Activated naive CD8-positive, alpha-beta T cell treated with anti-CD3 and anti-CD28 coated beads, Interleukin-2, amount 50 U/mL, for 24 hours (primary cell): ENCODE results near the gene PRUNE2.
A peak's percentile ranks its signal among the peaks of the same experiment; 100 is the strongest.

ENCODE experiments used
- ATAC-seq: fragments of 150-1000 bp; cut with Tn5 transposase; one replicate; pipeline ENCODE4 v1.10.0; 2021
- DNase-seq: peaks from one replicate; pipeline ENCODE4 v3.0.0; 2021
- H3K27ac Mint-ChIP-seq: one replicate; pipeline ENCODE4 v1.8.0; 2021; ENCODE audit warnings: mild to moderate bottlenecking, mixed read lengths
- H3K27me3 Mint-ChIP-seq: one replicate; pipeline ENCODE4 v1.8.0; 2021; ENCODE audit warnings: mixed read lengths
- H3K36me3 Mint-ChIP-seq: one replicate; pipeline ENCODE4 v1.8.0; 2021; ENCODE audit warnings: low read depth, mixed read lengths
- H3K4me1 Mint-ChIP-seq: one replicate; pipeline ENCODE4 v1.8.0; 2021; ENCODE audit warnings: mixed read lengths
- H3K4me3 Mint-ChIP-seq: one replicate; pipeline ENCODE4 v1.8.0; 2021; ENCODE audit warnings: mild to moderate bottlenecking, moderate library complexity, mixed read lengths
- H3K9me3 Mint-ChIP-seq: one replicate; pipeline ENCODE4 v1.8.0; 2021; ENCODE audit warnings: mixed read lengths

The PRUNE2 gene

DNA sequence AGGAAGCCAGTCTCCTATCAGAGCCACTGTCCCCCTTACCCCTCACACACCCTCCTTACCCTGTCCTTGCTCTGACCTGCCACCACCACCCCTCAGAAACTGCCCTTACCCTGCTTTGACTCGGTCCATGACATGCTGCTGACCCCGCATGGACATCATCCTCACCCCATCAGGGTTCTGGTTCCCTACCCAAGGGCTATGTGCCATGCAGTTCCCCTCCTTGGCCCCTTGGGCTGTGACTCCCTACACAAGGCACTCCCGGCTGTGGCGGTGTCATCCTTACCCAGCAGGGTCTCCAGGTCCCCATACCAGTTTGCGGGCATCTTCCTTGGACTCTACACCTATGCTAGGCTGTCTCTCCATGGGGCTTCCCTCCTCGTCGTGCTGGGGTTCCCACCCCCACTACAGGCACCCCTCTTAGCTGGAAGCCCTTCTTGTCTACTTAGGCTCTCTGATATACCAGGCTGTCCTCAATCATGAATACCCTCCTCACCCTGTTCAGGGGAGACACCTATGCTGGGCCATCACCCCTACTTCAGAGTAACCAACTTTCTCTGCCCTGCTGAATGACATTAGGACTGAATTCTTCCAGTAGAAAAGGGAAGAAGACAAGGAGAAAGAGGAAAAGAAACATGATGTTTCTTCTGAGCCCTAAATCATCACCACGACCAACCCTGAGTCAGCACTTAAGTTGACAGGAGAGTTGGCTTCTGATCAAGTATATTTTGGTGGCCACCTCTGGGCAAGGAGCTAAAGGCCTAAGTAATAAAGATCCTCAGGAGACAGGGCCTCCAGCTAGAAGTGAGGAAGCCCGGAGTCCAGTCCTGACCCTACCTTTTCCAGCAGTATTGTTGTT is 331.8 kb downstream of the PRUNE2 start:
- DNase-seq (no peak), ATAC-seq (no peak)
- peaks cover 3% of the 10 kb centered on the region for H3K36me3 Mint-ChIP-seq
- peaks cover 56% of the 10 kb centered on the region for H3K4me1 Mint-ChIP-seq
- peaks cover 4% of the 10 kb centered on the region for H3K9me3 Mint-ChIP-seq
- H3K27me3 Mint-ChIP-seq, result peaks cover 45% of the 10 kb centered on the region
- no peak overlapping the region for H3K27ac Mint-ChIP-seq
- no peak overlapping the region for H3K4me3 Mint-ChIP-seq

DNA sequence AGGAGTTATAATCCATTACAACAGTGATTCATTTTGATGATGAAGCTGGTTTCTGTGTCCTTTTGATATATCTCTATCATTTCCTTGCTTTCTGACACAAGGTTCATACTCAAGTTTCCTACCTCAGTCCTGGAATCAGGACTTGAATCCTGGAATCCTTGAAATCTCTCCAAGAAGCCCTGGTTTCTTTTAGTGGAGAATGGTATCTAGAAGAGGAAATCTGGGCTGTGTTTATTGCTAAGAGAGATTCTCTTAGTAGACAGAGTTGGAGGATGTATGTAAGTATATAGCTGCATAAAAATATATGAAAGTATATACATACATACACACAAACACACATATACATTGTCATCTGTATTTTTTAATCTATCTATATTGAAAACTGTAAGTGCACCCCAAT is 332.5 kb downstream of the PRUNE2 start:
- Mint-ChIP-seq H3K4me1 (peaks cover 52% of the 10 kb centered on the region), H3K27ac (no peak overlapping the region), H3K27me3 (peaks cover 45% of the 10 kb centered on the region)

DNA sequence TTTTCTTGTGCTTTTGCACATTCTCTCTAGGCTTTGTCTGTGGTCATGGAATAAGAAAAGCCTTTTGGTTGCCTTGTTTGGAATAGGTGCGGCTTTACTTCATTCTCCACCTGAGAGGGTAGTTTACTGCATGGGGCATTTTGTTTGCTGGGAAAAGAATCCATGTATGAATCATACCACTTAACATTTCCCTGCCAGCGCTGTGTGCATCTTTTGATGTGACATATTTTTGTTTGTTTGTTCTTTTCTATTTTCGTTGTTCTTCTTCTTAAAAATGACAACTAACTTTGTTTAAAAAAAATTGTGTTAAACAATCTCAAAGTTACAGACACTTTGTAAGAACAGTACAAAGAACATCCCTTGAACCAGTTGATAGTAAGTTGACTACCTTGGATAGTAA is 333.8 kb downstream of the PRUNE2 start:
- Mint-ChIP-seq H3K4me1 (peaks cover 40% of the 10 kb centered on the region), H3K27ac (no peak overlapping the region), H3K9me3 (peaks cover 9% of the 10 kb centered on the region), H3K4me3 (peak overlapping the region; percentile 28), H3K27me3 (peaks cover 43% of the 10 kb centered on the region), H3K36me3 (peaks cover 4% of the 10 kb centered on the region)
- no peak for ATAC-seq
- no peak for DNase-seq

More for the DNA sequence above, 332.5 kb downstream of the PRUNE2 start:
- Mint-ChIP-seq H3K4me3 (no peak overlapping the region), H3K9me3 (peaks cover 4% of the 10 kb centered on the region), H3K36me3 (peaks cover 4% of the 10 kb centered on the region)
- ATAC-seq (no peak), DNase-seq (no peak)

DNA sequence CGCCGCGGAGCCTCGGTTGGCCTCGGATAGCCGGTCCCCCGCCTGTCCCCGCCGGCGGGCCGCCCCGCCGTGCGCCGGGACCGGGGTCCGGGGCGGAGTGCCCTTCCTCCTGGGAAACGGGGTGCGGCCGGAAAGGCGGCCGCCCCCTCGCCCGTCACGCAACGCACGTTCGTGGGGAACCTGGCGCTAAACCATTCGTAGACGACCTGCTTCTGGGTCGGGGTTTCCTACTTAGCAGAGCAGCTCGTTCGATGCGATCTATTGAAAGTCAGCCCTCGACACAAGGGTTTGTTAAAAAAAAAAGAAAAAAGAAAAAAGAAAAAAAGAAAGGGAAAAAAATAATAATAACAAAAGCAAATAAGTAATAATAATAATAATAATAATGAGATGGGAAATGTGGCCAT is 334.2 kb downstream of the PRUNE2 start:
- peak overlapping the region; percentile 28 for H3K4me3 Mint-ChIP-seq
- no peak overlapping the region for H3K27ac Mint-ChIP-seq
- peaks cover 43% of the 10 kb centered on the region for H3K27me3 Mint-ChIP-seq
- DNase-seq (peak; percentile 32), ATAC-seq (no peak)
- H3K9me3 Mint-ChIP-seq, result peaks cover 9% of the 10 kb centered on the region
- H3K4me1 Mint-ChIP-seq, result peaks cover 36% of the 10 kb centered on the region
- H3K36me3 Mint-ChIP-seq, result peaks cover 4% of the 10 kb centered on the region

DNA sequence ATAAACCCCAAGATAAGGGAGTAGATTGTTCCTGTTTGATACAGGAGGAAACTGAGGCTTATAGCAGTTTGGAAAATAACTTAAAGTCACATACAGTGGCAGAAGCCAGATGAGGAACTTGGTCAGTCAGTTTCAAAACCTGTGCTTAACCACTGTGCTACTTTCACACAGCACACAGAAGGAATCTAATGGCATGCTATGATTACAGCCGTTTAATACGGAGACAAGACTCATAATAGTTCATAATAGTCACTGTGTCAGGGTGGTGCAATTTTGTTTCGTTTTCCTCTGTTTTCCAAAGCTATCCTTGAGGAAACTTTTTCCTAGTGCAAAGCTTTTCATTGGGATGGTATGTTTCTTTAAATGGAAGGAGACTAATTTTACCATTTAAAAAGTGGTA is 334.6 kb downstream of the PRUNE2 start:
- H3K27ac Mint-ChIP-seq, result peak overlapping the region; percentile 64
- H3K4me3 Mint-ChIP-seq, result peak overlapping the region; percentile 71

DNA sequence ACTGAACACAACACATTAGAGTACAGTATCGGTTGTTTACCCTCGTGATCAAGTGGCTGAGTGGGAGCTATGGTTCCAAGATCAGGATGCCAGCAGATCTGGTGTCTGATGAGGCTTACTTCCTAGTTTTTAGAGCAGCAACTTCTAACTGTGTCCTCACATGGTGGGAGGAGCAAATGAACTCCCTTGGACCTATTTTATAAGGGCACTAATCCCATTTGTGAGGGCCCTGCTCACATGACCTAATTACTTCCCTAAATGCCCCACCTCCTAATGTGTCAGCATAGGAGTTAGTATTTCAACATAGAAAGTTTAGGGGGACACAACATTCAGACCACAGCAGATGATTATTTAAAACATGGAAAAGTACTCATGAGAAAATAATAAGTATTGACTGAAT is 335.1 kb downstream of the PRUNE2 start:
- ATAC-seq, result no peak
- H3K27me3 Mint-ChIP-seq, result peaks cover 41% of the 10 kb centered on the region
- peak overlapping the region; percentile 71 for H3K4me3 Mint-ChIP-seq
- H3K4me1 Mint-ChIP-seq, result peaks cover 27% of the 10 kb centered on the region
- H3K27ac Mint-ChIP-seq, result no peak overlapping the region
- peaks cover 4% of the 10 kb centered on the region for H3K36me3 Mint-ChIP-seq
- H3K9me3 Mint-ChIP-seq, result peaks cover 5% of the 10 kb centered on the region
- no peak for DNase-seq

More for the DNA sequence above, 334.6 kb downstream of the PRUNE2 start:
- DNase-seq (no peak), ATAC-seq (peak; percentile 70)
- peaks cover 42% of the 10 kb centered on the region for H3K27me3 Mint-ChIP-seq
- peaks cover 32% of the 10 kb centered on the region for H3K4me1 Mint-ChIP-seq
- peaks cover 4% of the 10 kb centered on the region for H3K36me3 Mint-ChIP-seq
- H3K9me3 Mint-ChIP-seq, result peaks cover 6% of the 10 kb centered on the region

DNA sequence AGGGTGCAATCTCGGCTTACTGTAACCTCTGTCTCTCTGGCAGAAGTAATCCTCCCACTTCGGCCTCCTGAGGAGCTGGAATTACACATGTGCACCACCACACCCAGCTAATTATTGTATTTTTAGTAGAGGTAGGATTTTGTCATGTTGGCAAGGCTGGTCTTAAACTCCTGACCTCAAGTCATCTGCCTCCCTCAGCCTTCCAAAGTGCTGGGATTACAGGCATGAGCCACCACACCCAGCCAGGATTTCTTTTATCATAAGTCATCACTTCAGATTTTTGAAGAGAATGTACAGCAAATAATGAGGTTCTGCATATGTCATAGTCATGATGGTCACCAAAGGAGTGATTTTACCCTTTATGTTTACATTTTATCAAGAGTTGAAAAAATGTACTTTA is 338.8 kb downstream of the PRUNE2 start:
- ATAC-seq, result no peak
- H3K27ac Mint-ChIP-seq, result no peak overlapping the region
- H3K36me3 Mint-ChIP-seq, result peaks cover 4% of the 10 kb centered on the region
- H3K9me3 Mint-ChIP-seq, result peaks cover 5% of the 10 kb centered on the region
- no peak overlapping the region for H3K4me3 Mint-ChIP-seq
- peaks cover 35% of the 10 kb centered on the region for H3K4me1 Mint-ChIP-seq
- no peak for DNase-seq
- H3K27me3 Mint-ChIP-seq, result peaks cover 20% of the 10 kb centered on the region

DNA sequence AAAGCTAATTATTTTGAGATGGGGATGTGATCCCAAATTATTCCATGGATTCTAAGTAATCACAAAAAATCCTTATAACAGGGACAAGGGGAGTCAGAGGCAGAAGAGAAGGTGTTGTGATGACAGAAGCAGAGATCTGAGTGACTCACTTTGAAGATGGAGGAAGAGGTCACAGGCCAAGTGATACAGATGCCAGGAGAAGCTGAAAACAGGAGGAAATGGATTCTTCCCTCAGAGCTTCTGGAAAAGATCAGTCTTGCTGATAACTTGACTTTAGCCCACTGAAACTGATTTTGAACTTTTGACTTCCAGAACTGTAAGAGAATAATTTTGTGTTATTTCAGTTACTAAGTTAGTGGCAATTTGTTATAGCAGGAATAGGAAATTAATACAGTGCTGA is 341.6 kb downstream of the PRUNE2 start:
- Mint-ChIP-seq H3K27ac (no peak overlapping the region), H3K9me3 (peaks cover 5% of the 10 kb centered on the region), H3K4me3 (no peak overlapping the region), H3K27me3 (peaks cover 7% of the 10 kb centered on the region), H3K36me3 (peaks cover 1% of the 10 kb centered on the region), H3K4me1 (peaks cover 37% of the 10 kb centered on the region)
- DNase-seq, result no peak
- peak; percentile 41 for ATAC-seq

DNA sequence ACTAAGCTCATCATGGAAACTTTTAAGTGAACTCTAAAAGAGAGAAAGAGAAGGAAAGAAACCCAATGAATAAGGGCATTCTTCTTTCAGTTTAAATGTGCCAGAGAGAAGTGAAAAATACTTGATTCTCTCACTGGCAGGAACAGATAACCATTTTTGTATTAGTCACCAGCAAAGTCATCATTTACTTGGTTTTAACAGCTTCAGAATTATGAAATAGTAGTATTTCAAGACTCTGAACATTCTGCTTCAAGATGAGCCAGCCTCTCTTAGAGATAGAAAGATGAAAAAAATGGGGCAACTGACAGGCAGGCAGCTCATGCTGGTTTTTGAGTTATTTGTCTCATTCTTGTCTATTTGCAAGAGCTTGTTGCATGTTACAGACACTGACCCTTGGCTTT is 343.4 kb downstream of the PRUNE2 start:
- peak overlapping the region; percentile 50 for H3K27ac Mint-ChIP-seq
- DNase-seq, result no peak

DNA sequence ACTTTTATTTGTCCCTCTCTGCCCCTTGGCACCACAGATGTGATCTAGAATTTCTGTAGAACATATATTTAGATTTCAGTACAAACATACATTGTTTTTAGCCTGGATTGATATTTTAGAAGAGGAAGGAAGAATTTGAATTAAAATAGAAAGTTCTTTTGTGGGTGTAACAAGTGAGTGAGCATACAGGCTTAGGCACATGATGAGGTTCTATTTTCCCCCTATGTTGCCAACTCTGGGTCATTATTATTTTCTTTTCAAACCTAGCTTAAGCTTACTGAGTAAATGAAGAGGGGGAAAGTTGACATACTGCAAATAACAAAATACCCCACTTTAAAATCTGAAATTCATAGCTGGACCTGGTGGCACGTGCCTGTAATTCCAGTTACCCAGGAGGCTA is 344.0 kb downstream of the PRUNE2 start:
- Mint-ChIP-seq H3K27me3 (no peaks in the 10 kb centered on the region), H3K27ac (no peak overlapping the region), H3K4me1 (peaks cover 39% of the 10 kb centered on the region), H3K4me3 (no peak overlapping the region), H3K9me3 (no peaks in the 10 kb centered on the region), H3K36me3 (no peaks in the 10 kb centered on the region)
- no peak for ATAC-seq
- DNase-seq, result no peak

More for the DNA sequence above, 343.4 kb downstream of the PRUNE2 start:
- peak; percentile 75 for ATAC-seq
- peaks cover 2% of the 10 kb centered on the region for H3K27me3 Mint-ChIP-seq
- H3K4me3 Mint-ChIP-seq, result no peak overlapping the region
- no peaks in the 10 kb centered on the region for H3K36me3 Mint-ChIP-seq
- H3K9me3 Mint-ChIP-seq, result peaks cover under 1% of the 10 kb centered on the region
- H3K4me1 Mint-ChIP-seq, result peaks cover 39% of the 10 kb centered on the region
